HepG2 (cell line): Measurements from ENCODE around the gene LUZP2. TPM values are rescaled to one million over a fixed set of nuclear protein-coding genes. Genes with fewer than 3 reads are reported as not detected.

Experiments
- ATAC-seq: fragments of 200-7000 bp; cut with Tn5 transposase; 3 replicates; pipeline ENCODE4 v1.9.1; 2020; ENCODE audit warnings: mild to moderate bottlenecking, moderate library complexity
- BruUV-seq: library from RNA; stranded (reverse); fragments of 400-500 nt; replicated peaks from 2 replicates; lab custom pipeline; 2021; lab: Mats Ljungman, UMichigan
- CTCF ChIA-PET: fragments of 300-600 bp; formaldehyde crosslinking; extraction: SDS; loops from one replicate; lab custom pipeline; 2021; ENCODE audit warnings: low total read pairs, inconsistent platforms, low intra/inter-chr PET ratio; lab: Yijun Ruan, JAX
- POLR2A ChIA-PET: fragments of 350-600 bp; sonication (Branson Sonifier 250); formaldehyde crosslinking; loops from one replicate; lab custom pipeline; 2020; ENCODE audit warnings: antibody characterized with exemption, inconsistent platforms; lab: Yijun Ruan, JAX
- DNase-seq: peaks from one replicate; pipeline ENCODE4 v3.0.0-alpha.2; 2015; ENCODE audit warnings: low spot score
- FAIRE-seq: peaks from 3 replicates; lab custom pipeline; 2011; peaks lifted over from hg19 to GRCh38; lab: Jason Lieb, UNC
- H2AFZ ChIP-seq: one replicate; pipeline ENCODE4 v1.6.1; 2011; ENCODE audit warnings: low read length, inconsistent platforms
- H3K27ac ChIP-seq: fragments of 300-600 bp; 3 replicates; pipeline ENCODE4 v1.8.0; 2011; ENCODE audit warnings: mixed run types, mild to moderate bottlenecking, mixed read lengths, low read length, inconsistent platforms; ENCODE audit not compliant: insufficient read depth; ENCODE audit errors: extremely low read length
- H3K27me3 ChIP-seq, 2 experiments: fragments of 200-600 bp in 1 of 2; 2 replicates in 1 of 2; 3 replicates in 1 of 2; pipeline versions ENCODE4 v1.6.0 to v1.8.0; 2011; ENCODE audit warnings: low read length in 2 of 2, mild to moderate bottlenecking in 2 of 2, moderate library complexity in 2 of 2, inconsistent platforms in 1 of 2; ENCODE audit not compliant: insufficient read depth in 2 of 2, control insufficient read depth in 1 of 2
- H3K36me3 ChIP-seq, 2 experiments: fragments of 200-600 bp in 1 of 2; replicated peaks in 1 of 2; 2 replicates in 1 of 2; 3 replicates in 1 of 2; pipeline versions ENCODE4 v1.5.1 to v1.8.0; 2011; ENCODE audit warnings: low read length in 2 of 2, inconsistent platforms in 1 of 2; ENCODE audit not compliant: insufficient read depth in 2 of 2, control insufficient read depth in 1 of 2
- H3K4me1 ChIP-seq: 2 replicates; pipeline ENCODE4 v1.5.1; 2012; ENCODE audit warnings: low read length, inconsistent platforms; ENCODE audit not compliant: insufficient read depth
- H3K4me2 ChIP-seq: 2 replicates; pipeline ENCODE4 v1.6.0; 2011; ENCODE audit warnings: low read depth, low read length, inconsistent platforms
- H3K4me3 ChIP-seq, 3 experiments: fragments of 200-600 bp in 1 of 3; sonication (generic), shearing (Covaris generic) in 1 of 3; replicated peaks in 1 of 3; 2 replicates each; pipeline ENCODE4 v1.5.1; 2011 to 2016; ENCODE audit warnings: low read length in 3 of 3, inconsistent platforms in 2 of 3, low read depth in 2 of 3, mild to moderate bottlenecking in 2 of 3, control low read depth in 1 of 3, mixed read lengths in 1 of 3; ENCODE audit not compliant: insufficient read depth in 1 of 3
- H3K79me2 ChIP-seq: one replicate; pipeline ENCODE4 v1.6.1; 2011; ENCODE audit warnings: low read length, inconsistent platforms; ENCODE audit not compliant: insufficient read depth
- H3K9ac ChIP-seq: 2 replicates; pipeline ENCODE4 v1.6.0; 2011; ENCODE audit warnings: mild to moderate bottlenecking, low read depth, low read length, inconsistent platforms; ENCODE audit not compliant: insufficient read depth
- H3K9me3 ChIP-seq: 2 replicates; pipeline ENCODE4 v1.5.1; 2012; ENCODE audit warnings: mild to moderate bottlenecking, low read length
- H4K20me1 ChIP-seq: 2 replicates; pipeline ENCODE4 v1.6.0; 2011; ENCODE audit warnings: inconsistent platforms, mild to moderate bottlenecking, low read length, moderate library complexity; ENCODE audit not compliant: insufficient read depth
- CTCF ChIP-seq: sonication (generic); formaldehyde crosslinking; IDR thresholded peaks from 2 replicates; pipeline ENCODE4 v1.5.0; 2020; ENCODE audit warnings: mild to moderate bottlenecking, missing genetic modification reagents, moderate library complexity
- ELF3 ChIP-seq: IDR thresholded peaks from 2 replicates; pipeline ENCODE4 v1.6.1; 2016; ENCODE audit warnings: missing genetic modification reagents, missing compliant biosample characterization
- KDM2A ChIP-seq: sonication (generic); formaldehyde crosslinking; IDR thresholded peaks from 2 replicates; pipeline ENCODE4 v1.4.0; 2020; ENCODE audit warnings: low read depth, missing genetic modification reagents, borderline replicate concordance
- PAXIP1 ChIP-seq: sonication (generic); formaldehyde crosslinking; conservative IDR thresholded peaks from 2 replicates; pipeline ENCODE4 v1.4.0; 2020; ENCODE audit warnings: mild to moderate bottlenecking, missing genetic modification reagents, moderate library complexity
- RBFOX2 ChIP-seq: fragments of 200-400 bp; formaldehyde crosslinking; IDR thresholded peaks from 2 replicates; pipeline ENCODE4 v1.6.1; 2017; ENCODE audit warnings: low read depth, mild to moderate bottlenecking, low read length
- SMAD9 ChIP-seq: sonication (generic); formaldehyde crosslinking; IDR thresholded peaks from 2 replicates; pipeline ENCODE4 v1.5.1; 2020; ENCODE audit warnings: mild to moderate bottlenecking, missing genetic modification reagents
- TEAD3 ChIP-seq: optimal IDR thresholded peaks from 2 replicates; pipeline ENCODE3; 2016; ENCODE audit warnings: borderline replicate concordance
- ZFP36 ChIP-seq: fragments of 150-350 bp; IDR thresholded peaks from 2 replicates; pipeline ENCODE4 v1.6.1; 2018; ENCODE audit warnings: borderline replicate concordance, low read length, low read depth; ENCODE audit not compliant: partially characterized antibody
- ZFP90 ChIP-seq: sonication (generic); formaldehyde crosslinking; IDR thresholded peaks from 2 replicates; pipeline ENCODE4 v1.8.0; 2022; ENCODE audit warnings: missing genetic modification reagents, mild to moderate bottlenecking, inconsistent platforms, borderline replicate concordance
- ZNF326 ChIP-seq: sonication (generic); formaldehyde crosslinking; IDR thresholded peaks from 2 replicates; pipeline ENCODE4 v1.4.0; 2020; ENCODE audit warnings: missing genetic modification reagents, borderline replicate concordance
- ZNF468 ChIP-seq: sonication (generic); formaldehyde crosslinking; IDR thresholded peaks from 2 replicates; pipeline ENCODE4 v1.8.0; 2022; ENCODE audit warnings: mild to moderate bottlenecking, moderate library complexity, missing genetic modification reagents
- ZNF484 ChIP-seq: sonication (generic); formaldehyde crosslinking; IDR thresholded peaks from 2 replicates; pipeline ENCODE4 v1.5.1; 2020; ENCODE audit warnings: mild to moderate bottlenecking, low read depth, missing genetic modification reagents, borderline replicate concordance
- ZNF816 ChIP-seq: sonication (generic); formaldehyde crosslinking; IDR thresholded peaks from 2 replicates; pipeline ENCODE4 v1.8.0; 2022; ENCODE audit warnings: missing genetic modification reagents, mild to moderate bottlenecking, borderline replicate concordance
- WGBS: methylation state at CpG from one replicate; pipeline ENCODE4 v1.1.6; 2017; ENCODE audit warnings: low lambda C conversion rate; 5-methylcytosine and 5-hydroxymethylcytosine counted together
- in situ Hi-C: cut with HindIII; loops from 2 replicates; pipeline ENCODE4 v1.10.0; 2017; ENCODE audit warnings: low pct_unique_long_range_greater_than_20kb; ENCODE audit not compliant: extremely low pct_ligation_motif_present
- intact Hi-C: fragments of 100-400 bp; cut with micrococcal nuclease; formaldehyde crosslinking; loops from one replicate; pipeline ENCODE4 v1.10.0; 2022; ENCODE audit not compliant: unreplicated experiment
- polyA plus RNA-seq, 8 experiments: library from polyadenylated mRNA; depleted of rRNA in 3 of 8; stranded (reverse) in 7 of 8; unstranded in 1 of 8; fragments of >200 nt; fragmentation: Illumina TruSeq in 4 of 8; extraction: Trizol in 4 of 8; gene quantifications; 2 replicates each; pipeline versions ENCODE4 v1.2.1 to v1.2.3, GENCODE V29; 2011 to 2016; ENCODE audit warnings: low read depth in 4 of 8, missing spikeins in 1 of 8, mixed read lengths in 1 of 8; ENCODE audit not compliant: insufficient read depth in 1 of 8
- total RNA-seq, 5 experiments: library from RNA; depleted of rRNA; stranded (reverse); fragments of >200 nt; fragmentation: Illumina TruSeq; extraction: Trizol; gene quantifications; 2 replicates each; pipeline ENCODE4 v1.2.3, GENCODE V29; 2016; ENCODE audit warnings: low read depth in 1 of 5
- TF ChIP-seq, protein P1 (sequence below): sonication (generic); formaldehyde crosslinking; IDR thresholded peaks from 2 replicates; pipeline ENCODE4 v1.8.0; 2022; ENCODE audit warnings: mild to moderate bottlenecking, missing genetic modification reagents, moderate library complexity

LUZP2 gene
- total and polyA plus RNA-seq, 2 of the 13 experiments (the other 11 are each of a cell fraction or from before 2014, with no cell fraction given): not detected

DNA sequence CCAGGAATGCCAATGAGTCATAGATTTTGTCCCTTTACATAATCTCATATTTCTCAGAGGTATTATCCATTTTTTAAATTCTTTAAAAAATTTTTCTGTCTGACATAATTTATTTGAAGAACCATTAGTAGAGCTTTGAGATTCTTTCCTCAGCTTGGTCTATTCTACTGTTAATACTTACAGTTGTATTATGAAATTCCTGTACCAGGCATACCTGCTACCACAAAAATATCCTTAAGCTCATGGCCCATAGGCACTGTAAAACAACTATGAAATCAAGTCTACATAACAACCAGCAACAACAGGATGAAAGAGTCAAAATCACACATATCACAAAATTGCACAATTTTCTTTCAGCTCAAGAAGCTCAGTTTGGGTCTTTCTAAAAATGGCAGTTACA, 541.3 kb downstream of the LUZP2 start:
- H3K36me3 ChIP-seq: no peaks in the 10 kb centered on the region
- no peaks in the 10 kb centered on the region for H3K4me1 ChIP-seq
- no TSS peak for BruUV-seq
- no peak overlapping the region for H3K4me2 ChIP-seq
- CTCF ChIA-PET: no interaction called here
- ATAC-seq: no peak
- in situ Hi-C loops: no loop called here
- H3K27ac ChIP-seq: no peak overlapping the region
- H3K4me3 ChIP-seq: no peak overlapping the region
- H3K9ac ChIP-seq: no peak overlapping the region
- no peaks in the 10 kb centered on the region for H3K27me3 ChIP-seq
- no peak overlapping the region for H2AFZ ChIP-seq
- no peaks in the 10 kb centered on the region; the same call in 1 of the 2 replicates for H3K9me3 ChIP-seq
- intact Hi-C loops: no loop called here
- POLR2A ChIA-PET: no interaction called here
- H3K79me2 ChIP-seq: no peaks in the 10 kb centered on the region
- H4K20me1 ChIP-seq: no peaks in the 10 kb centered on the region
- no peak for TF ChIP-seq ZFP36
- no peak for TF ChIP-seq KDM2A (CRISPR knock-in tag)
- no peak for TF ChIP-seq RBFOX2
- no peak for TF ChIP-seq CTCF (CRISPR knock-in tag)
- no peak for TF ChIP-seq SMAD9 (CRISPR knock-in tag)
- TF ChIP-seq ELF3: no peak
- TF ChIP-seq ZNF816: no peak
- TF ChIP-seq ZNF326: no peak
- no peak for TF ChIP-seq ZFP90 (CRISPR knock-in tag)
- no peak for FAIRE-seq
- no peak for DNase-seq

DNA sequence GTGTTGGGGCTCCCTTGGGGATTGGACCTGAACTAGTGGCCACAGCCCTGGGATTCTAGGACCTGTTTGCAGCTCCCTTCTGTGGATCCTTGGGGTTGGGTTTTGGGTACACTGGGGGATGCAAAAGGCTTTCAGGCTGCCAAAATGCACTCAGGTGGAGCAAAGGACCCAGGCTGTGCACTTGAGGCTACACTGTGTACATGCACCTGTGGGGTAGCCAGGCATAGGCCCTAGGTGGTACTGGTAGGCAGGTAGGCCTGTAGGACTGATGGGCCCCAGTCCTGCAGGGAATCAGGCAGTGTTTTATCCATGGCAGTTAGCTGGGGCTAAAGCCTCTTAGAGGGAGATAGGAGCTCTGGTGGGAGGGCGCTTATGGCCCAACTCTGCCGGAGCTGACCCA, 542.3 kb downstream of the LUZP2 start:
- DNase-seq (no peak), ATAC-seq (no peak), FAIRE-seq (no peak)
- intact Hi-C loops: no loop called here
- no peaks in the 10 kb centered on the region; the same call in 1 of the 2 replicates for H3K9me3 ChIP-seq
- H3K4me3 ChIP-seq: no peak overlapping the region
- no peaks in the 10 kb centered on the region for H4K20me1 ChIP-seq
- ChIA-PET POLR2A (no interaction called here), CTCF (no interaction called here)
- H3K27ac ChIP-seq: no peak overlapping the region
- no peaks in the 10 kb centered on the region for H3K36me3 ChIP-seq
- no peaks in the 10 kb centered on the region for H3K27me3 ChIP-seq
- no peak overlapping the region for H3K4me2 ChIP-seq
- no peaks in the 10 kb centered on the region for H3K79me2 ChIP-seq
- H3K9ac ChIP-seq: no peak overlapping the region
- in situ Hi-C loops: no loop called here
- no peak overlapping the region for H2AFZ ChIP-seq
- no CpG with 5 or more reads among the region's 2 CpGs for WGBS
- no TSS peak for BruUV-seq
- no peaks in the 10 kb centered on the region for H3K4me1 ChIP-seq
- TF ChIP-seq, protein P1, sequence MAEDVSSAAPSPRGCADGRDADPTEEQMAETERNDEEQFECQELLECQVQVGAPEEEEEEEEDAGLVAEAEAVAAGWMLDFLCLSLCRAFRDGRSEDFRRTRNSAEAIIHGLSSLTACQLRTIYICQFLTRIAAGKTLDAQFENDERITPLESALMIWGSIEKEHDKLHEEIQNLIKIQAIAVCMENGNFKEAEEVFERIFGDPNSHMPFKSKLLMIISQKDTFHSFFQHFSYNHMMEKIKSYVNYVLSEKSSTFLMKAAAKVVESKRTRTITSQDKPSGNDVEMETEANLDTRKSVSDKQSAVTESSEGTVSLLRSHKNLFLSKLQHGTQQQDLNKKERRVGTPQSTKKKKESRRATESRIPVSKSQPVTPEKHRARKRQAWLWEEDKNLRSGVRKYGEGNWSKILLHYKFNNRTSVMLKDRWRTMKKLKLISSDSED: no peak
- TF ChIP-seq ZNF484 (no peak), ZNF468 (CRISPR knock-in tag) (no peak), TEAD3 (CRISPR knock-in tag) (no peak), PAXIP1 (no peak)
